Stimulated activated CD4-positive, alpha-beta T cell treated with anti-CD3 and anti-CD28 coated beads, Interleukin-4, amount 100 ng/mL, for 24 hours (primary cell): ENCODE data around the gene USP25.

Experiments used
- DNase-seq: peaks from one replicate; pipeline ENCODE4 v3.0.0-alpha.2; 2020

The USP25 gene

GRCh38 chr21:15823486-15824150, 93.8 kb downstream of the USP25 start:
- DNase-seq, result no peak

- DNase-seq, result no peak
Observed at GRCh38 chr21:15825700-15826099, 95.9 kb downstream of the USP25 start.

GRCh38 chr21:15826147-15826780, 96.5 kb downstream of the USP25 start:
- peak; percentile 22 for DNase-seq

- DNase-seq, result no peak
Observed at GRCh38 chr21:15826908-15827601, 97.3 kb downstream of the USP25 start.

GRCh38 chr21:15831497-15831896, 101.7 kb downstream of the USP25 start:
- DNase-seq, result no peak

GRCh38 chr21:15837645-15838044, 107.9 kb downstream of the USP25 start:
- DNase-seq, result no peak

- no peak for DNase-seq
Observed at GRCh38 chr21:15839026-15839425, 109.2 kb downstream of the USP25 start.

GRCh38 chr21:15839601-15840000, 109.8 kb downstream of the USP25 start:
- DNase-seq, result no peak

GRCh38 chr21:15840406-15840805, 110.6 kb downstream of the USP25 start:
- no peak for DNase-seq

- DNase-seq, result no peak
Observed at GRCh38 chr21:15841856-15842564, 112.2 kb downstream of the USP25 start.

GRCh38 chr21:15842565-15842880, 112.7 kb downstream of the USP25 start:
- no peak for DNase-seq

- DNase-seq, result no peak
Observed at GRCh38 chr21:15843766-15844165, 114.0 kb downstream of the USP25 start.

GRCh38 chr21:15848634-15849560, 119.1 kb downstream of the USP25 start:
- DNase-seq, result no peak

- DNase-seq, result no peak
Observed at GRCh38 chr21:15849927-15850326, 120.1 kb downstream of the USP25 start.

GRCh38 chr21:15850645-15851044, 120.9 kb downstream of the USP25 start:
- DNase-seq, result no peak

GRCh38 chr21:15852146-15852545, 122.4 kb downstream of the USP25 start:
- no peak for DNase-seq

- no peak for DNase-seq
Observed at GRCh38 chr21:15853126-15853525, 123.3 kb downstream of the USP25 start.

- no peak for DNase-seq
Observed at GRCh38 chr21:15856813-15857212, 127.0 kb downstream of the USP25 start.

- no peak for DNase-seq
Observed at GRCh38 chr21:15857740-15858139, 128.0 kb downstream of the USP25 start.

- DNase-seq, result no peak
Observed at GRCh38 chr21:15860541-15860940, 130.8 kb downstream of the USP25 start.

- no peak for DNase-seq
Observed at GRCh38 chr21:15868940-15869339, 139.2 kb downstream of the USP25 start.

GRCh38 chr21:15870819-15871218, 141.0 kb downstream of the USP25 start:
- DNase-seq, result no peak

- DNase-seq, result no peak
Observed at GRCh38 chr21:15872236-15872635, 142.5 kb downstream of the USP25 start.
